Measurements from ENCODE around the gene CERS1.

The CERS1 gene

GRCh38 chr19:18897094-18898029 lies 1.4 kb upstream of the CERS1 start:
- no peak for DNase-seq

DNA sequence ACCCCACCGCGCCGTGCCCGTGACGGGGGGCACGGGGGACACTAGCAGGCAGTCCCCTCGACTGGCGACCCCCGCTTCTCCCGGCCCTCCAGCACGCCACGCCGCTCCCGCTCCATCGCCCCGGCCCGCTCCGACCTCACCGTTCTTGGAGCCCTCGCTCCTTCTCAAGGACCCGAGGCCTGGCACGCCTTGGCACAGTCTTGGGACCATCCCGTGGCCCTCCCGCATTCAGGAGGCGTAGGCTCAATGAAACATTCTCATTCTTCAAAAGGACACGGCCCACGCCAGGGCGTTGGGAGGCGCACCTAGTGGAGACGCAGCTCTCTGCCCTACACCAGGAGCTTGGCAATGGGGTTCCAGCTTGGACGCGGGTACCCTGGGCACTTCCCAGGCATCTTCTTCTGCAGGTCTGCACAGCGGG lies 473 bp upstream of the CERS1 start:
- no peak for DNase-seq

DNA sequence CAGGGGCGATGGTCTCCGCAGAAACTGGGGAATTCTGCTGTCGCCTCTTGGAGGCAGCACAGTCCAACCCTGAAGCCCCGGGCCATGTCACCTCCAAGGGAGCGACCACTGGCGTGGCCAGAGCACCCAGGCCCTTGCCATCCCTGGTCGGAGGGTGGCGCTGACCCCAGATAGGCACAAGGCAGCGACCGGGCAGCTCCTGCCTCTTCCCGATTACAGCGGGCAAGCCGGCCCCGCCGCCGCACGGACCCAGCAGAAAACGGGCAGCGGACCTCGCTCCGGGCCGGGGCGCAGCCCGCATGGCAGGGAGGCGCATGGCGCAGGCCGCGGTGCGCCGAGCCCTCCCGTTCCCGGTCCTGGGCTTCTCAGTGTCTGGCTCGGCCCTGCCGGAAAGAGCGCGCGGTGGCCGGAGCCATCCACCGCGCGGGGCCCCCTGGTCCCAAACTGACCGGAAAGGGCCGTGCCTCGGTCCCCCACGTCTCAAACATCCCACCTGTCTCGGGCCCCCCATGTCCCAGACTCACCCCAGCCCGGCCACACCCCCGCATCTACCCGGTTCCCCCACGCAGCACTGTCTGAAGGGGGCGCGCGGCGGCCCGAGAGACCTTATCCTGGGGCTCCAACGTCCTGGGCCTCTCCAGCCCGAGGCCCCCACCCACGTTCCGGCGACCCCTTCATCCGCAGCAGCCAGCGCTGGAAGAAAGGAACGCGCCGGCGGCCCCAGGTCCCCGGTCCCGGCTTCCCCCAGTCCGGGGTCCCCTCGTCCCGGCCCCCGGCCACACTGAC lies 727 bp downstream of the CERS1 start:
- DNase-seq: no peak

DNA sequence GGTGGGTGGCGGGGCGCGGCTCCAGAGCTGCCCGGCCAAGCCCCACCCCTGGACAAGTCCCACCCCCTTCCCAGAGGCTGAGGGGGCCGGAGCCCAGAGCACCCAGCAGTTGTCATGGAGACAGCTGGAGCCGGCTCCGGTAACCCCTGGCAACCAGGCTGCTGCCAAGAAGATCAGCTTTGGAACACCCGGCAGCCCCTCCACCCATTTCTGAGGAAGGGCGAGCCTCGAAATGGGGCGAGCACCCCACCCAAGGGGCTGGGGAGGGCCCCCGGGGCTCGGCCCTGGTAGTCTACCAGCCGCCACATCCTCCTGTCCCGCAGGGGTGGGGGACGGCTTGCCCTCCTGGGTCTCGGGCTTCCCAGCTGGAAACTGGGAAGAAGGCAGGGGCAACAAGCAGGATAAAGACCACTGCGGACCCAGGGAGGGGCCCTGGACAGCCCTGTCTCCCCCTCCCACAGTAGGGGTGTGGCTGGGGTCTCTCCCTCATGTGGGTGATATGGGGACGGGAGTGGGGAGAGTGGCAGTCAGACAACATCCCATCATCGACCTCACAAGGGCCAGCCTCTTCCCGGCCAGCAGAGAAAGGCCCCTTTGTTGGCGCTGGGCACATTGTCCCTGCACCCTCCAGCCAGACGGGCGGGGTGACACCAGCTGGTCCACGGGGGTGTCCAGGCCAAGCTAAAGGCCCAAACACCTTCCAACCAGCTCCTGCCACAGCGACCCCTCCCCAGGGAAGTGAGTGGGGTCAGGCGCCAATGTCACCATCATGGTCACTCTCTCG lies 1.5 kb downstream of the CERS1 start:
- no peak for DNase-seq

- DNase-seq: no peak
These were observed 2.2 kb downstream of the CERS1 start for GRCh38 chr19:18893587-18894253.

DNA sequence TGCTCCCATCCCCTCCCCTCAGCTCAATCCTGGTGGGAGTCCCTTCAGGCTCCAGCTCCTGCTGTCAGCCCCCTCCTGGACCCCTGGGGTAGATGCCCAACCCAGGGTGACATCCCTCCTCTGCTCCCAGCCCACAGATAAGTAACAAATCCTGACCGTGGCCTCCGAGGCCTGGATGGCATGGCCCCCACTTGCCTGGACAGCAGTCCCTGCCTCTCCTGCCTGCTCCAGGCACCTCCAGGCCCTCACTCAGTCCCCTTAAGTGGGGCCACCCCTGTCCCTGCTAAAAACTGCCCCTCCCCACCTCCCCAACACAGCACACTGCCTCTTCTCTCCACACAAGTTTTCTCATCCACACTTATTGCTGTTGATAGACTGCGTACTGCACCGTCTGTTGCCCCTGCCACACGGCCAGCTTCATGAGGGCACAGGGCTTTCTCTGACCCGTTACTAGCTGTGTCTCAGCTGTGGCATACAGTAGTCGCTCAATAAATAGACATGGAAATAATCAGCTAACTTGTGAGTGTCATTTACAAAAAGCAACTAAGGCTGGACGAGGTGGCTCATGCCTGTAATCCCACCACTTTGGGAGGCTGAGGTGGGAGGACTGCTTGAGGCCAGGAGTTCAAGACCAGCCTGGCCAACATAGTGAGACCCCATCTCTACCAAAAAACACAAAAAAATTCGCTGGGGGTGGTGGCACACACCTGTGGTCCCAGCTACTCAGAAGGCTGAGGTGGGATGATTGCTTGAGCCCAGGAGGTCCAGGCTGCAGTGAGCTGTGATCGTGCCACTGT lies 5.8 kb downstream of the CERS1 start:
- no peak for DNase-seq

DNA sequence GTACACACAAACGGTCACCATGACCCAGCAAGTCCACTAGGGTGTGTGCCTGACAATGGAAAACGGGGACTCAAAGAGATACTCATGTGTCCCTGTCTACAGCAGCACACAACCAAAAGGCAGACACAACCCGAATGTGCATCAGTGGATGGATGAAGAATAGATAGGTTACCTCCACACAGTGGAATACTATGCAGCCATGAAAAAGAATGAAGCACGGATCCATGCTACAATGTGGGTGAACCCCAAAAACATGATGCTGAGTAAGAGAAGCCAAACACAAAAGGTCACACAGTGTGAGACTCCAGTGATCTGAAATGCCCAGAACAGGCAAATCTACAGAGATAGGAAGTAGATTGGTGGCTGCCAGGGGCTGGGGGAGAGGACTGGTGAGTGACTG lies 9.0 kb downstream of the CERS1 start:
- DNase-seq: no peak

GRCh38 chr19:18883526-18884304 lies 12.2 kb downstream of the CERS1 start:
- no peak for DNase-seq

GRCh38 chr19:18881491-18881890 lies 14.5 kb downstream of the CERS1 start:
- DNase-seq: no peak

GRCh38 chr19:18879579-18880373 lies 16.2 kb downstream of the CERS1 start:
- DNase-seq: peak; percentile 28

- no peak for DNase-seq
These were observed 16.9 kb downstream of the CERS1 start for GRCh38 chr19:18878858-18879578.

GRCh38 chr19:18878058-18878797 lies 17.7 kb downstream of the CERS1 start:
- DNase-seq: no peak

DNA sequence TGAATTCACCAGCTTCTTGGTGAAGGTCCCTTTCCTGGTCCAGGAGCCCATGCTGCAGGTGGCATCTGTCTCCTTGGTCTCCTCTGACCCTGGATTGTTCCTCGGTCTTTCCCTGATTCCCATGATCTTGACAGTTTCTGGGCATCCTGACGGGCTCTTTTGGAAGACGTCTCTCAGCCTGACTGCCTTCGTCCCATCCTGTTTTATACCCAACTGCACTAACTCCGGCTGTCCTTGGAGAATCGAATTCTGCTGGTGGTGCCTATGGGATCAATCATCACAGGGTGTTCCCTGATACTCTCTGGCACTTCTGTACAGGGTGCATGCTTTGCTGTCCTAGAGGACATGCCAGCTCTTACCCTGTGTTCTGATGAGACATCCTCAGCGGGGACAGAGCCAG lies 19.1 kb downstream of the CERS1 start:
- no peak for DNase-seq

DNA sequence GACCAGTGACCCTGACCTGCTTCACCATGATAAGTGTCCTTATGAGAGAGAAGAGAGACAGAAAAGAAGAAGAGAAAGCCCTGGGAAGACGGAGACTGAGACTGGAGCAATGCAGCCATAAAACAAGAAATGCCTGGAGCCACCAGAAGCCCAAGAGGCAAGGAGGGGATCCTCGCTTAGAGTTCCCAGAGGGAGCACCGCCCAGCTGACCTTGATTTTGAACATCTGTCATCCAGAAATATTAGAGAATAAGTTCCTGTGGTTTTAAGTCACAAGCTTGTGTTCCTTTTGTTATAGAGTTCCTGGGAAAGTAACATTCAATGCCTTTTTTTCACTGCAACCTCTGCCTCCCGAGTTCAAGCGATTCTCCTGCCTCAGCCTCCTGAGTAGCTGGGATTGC lies 20.2 kb downstream of the CERS1 start:
- no peak for DNase-seq

DNA sequence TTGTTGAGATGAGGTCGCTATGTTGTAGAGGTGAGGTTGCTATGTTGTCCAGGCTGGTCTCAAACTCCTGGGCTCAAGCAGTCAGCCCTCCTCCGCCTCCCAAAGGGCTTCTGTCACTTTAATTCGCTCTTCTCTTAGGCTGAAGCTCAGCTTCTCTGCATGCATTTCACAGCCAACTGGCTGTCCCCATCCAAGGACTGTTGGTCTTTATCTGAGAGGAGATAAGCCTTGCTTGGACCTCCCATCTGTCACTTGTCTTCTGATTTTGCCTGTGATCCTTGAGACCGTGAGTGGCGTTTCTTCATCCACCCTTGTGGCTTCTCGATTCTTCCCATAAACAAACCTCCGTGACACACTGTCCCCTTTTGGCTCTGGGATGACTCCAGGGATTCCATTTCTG lies 24.4 kb downstream of the CERS1 start:
- DNase-seq: no peak

- DNase-seq: no peak
These were observed 25.3 kb downstream of the CERS1 start for GRCh38 chr19:18870531-18871172.

DNA sequence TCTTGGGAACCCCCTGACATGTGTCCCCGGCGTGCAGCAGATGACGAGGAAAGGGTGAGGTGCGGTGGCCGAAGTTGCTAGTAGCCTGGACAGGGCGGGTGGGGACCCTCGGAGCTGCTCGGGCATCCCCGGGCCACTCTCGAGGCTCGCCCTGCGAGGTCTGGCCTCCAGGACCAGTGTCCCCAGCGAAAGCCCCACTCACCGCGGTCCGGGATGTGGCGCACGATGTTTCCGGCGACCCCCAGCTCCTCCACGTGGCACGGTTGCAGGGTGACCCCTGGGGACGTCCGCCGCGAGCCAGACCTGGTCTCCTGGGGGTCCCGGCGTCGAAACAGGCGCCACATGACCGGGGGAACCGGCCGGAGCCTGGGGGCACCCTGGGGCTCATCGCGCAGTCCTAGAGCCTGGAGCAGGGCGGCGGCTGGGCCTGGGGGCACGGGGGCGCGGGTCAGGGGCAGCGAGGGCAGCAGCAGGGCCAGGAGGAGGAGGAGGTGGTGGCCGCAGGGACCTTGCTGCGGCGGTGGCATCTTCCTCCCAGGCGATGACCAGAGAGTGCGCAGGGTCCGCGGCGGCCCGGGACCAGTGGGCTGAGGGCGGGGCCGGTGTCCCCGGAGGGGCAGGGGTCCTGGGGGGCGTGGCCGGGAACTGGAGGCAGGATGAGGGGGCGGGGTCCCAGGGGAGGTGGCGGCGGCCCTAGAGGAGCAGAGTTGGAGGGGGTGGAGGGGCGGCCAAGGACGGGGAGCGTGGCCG lies 26.0 kb downstream of the CERS1 start:
- no peak for DNase-seq

Measured in CD4-positive, alpha-beta T cell treated with Interleukin-10 for 1 hour (primary cell).